CD4-positive, alpha-beta T cell treated with Interleukin-4 for 1 hour (primary cell): ENCODE results near the gene MLST8.

Experiments
- DNase-seq, 2 donors: peaks; one replicate each; pipeline ENCODE4 v3.0.0-alpha.2; 2020 to 2022

Gene MLST8

GRCh38 chr16:2173366-2173765 lies 31.9 kb upstream of the MLST8 start:
- DNase-seq: no peak

GRCh38 chr16:2173916-2174315 lies 31.3 kb upstream of the MLST8 start:
- DNase-seq: no peak

DNA sequence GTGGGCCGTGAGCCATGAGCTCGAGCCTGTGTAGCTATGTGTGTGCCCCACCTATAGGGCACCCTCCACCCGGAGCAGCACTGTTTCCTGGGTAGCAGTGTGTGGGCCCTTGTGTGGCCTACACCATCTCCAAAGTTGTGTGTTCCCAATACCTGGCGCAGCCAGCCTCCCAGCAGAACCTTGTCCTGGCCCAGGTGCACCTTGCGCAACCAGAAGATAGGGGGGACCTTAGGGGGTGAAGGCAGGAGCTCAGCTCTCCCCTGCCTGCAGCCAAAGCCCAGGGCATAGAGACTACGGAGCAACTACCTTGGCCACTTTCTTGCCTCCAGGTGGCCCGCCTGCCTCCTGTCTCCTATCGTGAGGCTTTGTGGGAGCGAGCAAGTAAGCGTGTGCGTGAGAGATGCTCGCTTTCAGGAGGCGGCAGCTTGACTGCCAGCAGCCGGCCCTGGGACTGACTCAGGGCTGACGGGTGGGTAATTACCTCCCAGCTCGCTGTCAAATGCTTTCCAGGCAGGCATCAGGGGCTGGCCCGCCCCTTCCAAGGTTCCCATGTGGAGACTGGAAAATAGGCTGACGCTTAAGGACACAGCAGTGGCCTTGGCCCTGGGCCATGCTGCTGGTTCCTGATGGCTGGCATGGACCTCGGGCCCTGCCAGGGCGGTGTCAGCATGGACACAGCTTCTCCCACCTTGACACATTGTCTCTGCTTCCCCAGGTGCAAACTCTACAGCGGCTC lies 30.7 kb upstream of the MLST8 start:
- no peak for DNase-seq

- DNase-seq: no peak
Measured at GRCh38 chr16:2175454-2175853, 29.8 kb upstream of the MLST8 start.

DNA sequence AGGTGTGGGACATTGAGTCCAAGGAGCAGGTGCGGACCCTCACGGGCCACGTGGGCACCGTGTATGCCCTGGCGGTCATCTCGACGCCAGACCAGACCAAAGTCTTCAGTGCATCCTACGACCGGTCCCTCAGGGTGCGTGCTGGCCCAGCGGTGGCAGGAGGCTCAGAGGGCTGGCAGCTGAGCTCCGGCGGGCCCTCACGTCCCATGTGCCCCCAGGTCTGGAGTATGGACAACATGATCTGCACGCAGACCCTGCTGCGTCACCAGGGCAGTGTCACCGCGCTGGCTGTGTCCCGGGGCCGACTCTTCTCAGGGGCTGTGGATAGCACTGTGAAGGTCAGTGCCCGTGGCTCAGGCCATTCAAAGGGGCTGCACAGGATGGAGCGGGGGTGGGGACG lies 29.2 kb upstream of the MLST8 start:
- no peak for DNase-seq

DNA sequence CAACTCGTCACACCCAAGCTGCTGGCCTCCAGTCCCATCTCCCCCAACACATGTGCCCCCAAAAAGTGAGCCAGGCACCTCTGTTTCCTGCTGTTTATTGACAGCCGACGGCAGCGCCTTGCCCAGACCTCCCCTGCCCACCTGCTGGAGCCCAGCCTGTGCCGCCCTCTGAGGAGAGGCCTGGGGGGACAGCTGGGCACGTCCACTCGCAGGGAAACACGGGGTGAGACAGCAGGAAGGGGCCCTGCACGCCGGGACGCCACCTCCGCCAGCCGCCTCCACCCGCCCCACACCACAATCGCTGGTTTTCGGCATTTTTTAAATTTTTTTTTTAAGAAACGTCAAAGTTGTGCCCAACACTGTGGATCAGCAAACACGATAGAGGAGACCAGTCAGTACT lies 28.2 kb upstream of the MLST8 start:
- no peak for DNase-seq

DNA sequence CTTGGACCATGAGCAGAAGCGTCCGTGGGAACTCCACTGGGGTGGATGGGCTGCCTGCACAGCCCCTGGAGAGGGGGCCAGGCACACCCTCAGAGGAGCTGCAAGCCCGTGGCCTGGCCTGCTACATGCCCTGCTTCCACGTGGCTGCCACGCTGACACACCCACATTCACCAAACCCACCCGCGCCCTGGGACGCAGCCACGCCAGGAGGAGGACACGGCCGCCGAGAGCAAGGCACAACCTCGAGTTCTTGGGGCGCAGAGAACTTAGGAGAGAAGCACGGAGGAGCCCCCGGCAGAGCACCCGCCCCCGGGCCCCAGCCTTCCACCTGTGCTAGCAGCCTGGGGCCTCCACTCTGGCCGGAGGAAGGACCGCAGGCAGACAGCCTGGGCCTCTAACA lies 27.7 kb upstream of the MLST8 start:
- no peak for DNase-seq

DNA sequence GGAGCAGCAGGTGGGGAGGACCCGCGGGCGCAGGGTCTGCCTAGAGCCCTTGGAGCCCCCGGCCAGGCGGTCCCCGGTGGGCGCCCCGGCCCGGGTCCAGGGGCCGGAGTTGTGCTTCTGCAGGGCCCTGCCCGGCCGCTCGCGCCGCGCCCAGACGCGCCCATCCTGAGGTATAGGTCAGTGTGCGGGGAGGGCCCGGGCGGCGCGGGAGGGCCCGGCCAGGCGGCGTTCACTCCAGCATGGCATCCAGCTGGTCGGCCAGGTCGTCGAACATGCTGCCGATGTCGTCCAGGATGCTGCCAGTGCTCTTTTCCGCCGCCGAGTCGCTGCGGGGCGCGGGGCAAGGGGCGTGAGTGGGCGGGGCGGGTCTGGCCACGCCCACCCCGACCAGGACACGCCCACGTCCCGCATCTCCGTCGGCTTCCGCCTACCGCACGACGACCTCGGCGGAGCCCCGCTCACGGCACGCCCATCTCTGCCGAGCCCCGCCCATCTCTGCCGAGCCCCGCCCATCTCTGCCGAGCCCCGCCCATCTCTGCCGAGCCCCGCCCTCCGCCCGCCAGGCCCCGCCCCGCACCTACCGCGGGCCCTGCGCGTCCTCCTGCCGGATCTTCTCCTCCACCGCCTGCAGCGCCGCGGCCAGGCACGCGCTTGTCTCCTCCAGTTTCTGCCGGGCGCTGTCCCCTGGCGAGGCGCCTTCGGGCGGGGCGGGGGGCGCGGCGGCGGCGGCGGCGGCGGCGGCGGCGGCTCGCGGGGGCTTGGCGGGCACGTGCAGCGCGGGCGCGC lies 26.7 kb upstream of the MLST8 start:
- peak; percentile 31 to 51 for DNase-seq

DNA sequence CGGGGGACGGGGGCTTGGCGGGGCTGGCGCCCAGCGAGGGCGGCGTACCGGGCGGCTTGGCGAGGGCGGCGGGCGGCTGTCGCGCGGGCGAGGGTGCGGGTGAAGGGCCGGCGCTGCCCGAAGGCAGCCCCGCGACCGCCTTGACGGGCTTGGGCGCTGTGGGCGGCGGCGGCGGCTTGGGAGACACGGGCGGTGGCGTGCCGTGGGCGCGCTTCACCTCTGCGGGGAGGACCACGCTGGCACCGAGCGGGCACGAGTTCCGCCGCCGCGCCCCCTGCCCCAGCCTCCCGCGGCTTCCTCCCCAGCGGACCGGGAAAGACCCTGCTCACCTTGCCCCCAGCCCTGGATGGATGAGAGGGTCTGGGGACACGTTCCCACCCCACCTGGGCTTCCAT lies 26.1 kb upstream of the MLST8 start:
- DNase-seq: no peak

DNA sequence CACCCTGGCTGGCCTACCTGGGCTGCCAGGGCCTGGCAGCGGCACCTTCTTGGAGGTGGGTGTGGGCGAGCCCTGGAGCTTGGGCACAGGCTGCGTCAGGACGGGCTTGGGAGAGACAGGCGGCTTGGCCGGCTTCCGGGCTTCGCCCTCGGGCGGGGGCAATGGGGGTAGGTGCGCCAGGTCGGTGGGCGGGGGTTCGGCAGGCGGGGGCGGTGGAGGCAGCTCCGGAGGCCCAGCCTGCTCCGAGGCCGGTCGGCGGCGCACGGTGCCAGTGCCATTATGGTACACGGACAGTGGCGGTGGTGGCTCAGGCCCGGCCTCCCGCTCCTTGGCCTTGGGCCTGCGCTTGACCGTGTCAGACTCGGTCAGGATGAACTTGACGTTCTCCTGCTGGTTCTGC lies 25.7 kb upstream of the MLST8 start:
- no peak for DNase-seq

GRCh38 chr16:2180461-2180860 lies 24.8 kb upstream of the MLST8 start:
- no peak for DNase-seq

GRCh38 chr16:2180962-2181923 lies 24.0 kb upstream of the MLST8 start:
- no peak for DNase-seq

DNA sequence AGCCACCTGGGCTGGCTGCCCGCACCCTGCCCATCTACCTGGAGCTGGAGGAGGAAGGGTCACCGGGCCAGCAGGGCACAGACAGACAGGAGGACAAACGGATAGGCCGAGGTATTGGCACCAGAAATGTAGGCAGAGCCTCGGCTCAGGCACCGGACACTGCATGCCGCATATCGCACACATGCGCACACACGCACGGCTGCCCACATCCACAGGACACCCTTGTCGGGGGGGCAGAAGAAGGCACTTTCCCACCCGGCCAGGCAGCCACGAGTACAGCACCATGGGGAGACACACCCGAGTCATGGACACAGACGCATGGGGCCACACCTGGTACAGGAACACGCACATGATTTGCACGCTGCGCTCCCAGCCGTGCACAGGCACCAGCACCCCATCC lies 23.3 kb upstream of the MLST8 start:
- DNase-seq: no peak

- DNase-seq: no peak
Measured at GRCh38 chr16:2183671-2184070, 21.6 kb upstream of the MLST8 start.

GRCh38 chr16:2184346-2184745 lies 20.9 kb upstream of the MLST8 start:
- no peak for DNase-seq

DNA sequence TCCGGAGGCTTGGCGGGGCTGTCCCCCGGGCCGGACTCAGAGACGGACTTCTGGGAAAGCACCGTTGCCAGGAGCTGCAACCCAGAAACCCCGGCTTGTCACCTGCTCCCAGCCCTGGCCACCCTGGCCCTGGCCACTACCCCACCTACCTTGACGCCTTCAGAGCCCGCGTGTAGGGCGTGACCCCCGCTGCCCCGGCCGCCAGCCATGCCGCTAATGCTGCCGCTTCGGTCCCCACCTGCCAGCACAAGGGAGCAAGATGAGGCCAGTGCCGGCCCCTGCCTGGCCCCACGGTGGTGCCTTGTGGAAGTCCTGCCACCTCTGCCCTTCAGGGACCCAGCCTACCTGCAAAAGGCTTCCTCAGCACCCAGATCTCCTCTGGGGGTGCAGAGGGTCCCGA lies 20.3 kb upstream of the MLST8 start:
- DNase-seq: no peak

DNA sequence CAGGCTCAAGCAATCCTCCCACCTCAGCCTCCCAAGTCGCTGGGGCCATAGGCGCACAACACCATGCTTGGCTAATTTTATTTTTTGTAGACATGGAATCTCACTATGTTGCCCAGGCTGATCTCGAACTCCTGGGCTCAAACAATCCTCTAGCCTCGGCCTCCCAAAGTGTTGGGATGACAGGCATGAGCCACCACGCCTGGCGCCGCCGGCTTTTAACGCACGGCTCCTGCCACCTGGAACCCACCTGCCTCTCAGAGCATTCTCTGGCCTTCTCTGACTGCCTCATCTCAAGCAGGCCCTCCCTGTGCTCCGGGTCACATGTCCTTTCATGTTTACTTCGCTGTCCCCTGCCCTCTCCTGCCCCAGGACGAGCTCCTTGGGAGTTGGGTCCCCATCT lies 19.2 kb upstream of the MLST8 start:
- no peak for DNase-seq

- no peak for DNase-seq
Measured at GRCh38 chr16:2186505-2186904, 18.7 kb upstream of the MLST8 start.

- no peak for DNase-seq
Measured at GRCh38 chr16:2187212-2187611, 18.0 kb upstream of the MLST8 start.

- DNase-seq: no peak
Measured at GRCh38 chr16:2188395-2188794, 16.9 kb upstream of the MLST8 start.

- no peak for DNase-seq
Measured at GRCh38 chr16:2189252-2189893, 15.9 kb upstream of the MLST8 start.

DNA sequence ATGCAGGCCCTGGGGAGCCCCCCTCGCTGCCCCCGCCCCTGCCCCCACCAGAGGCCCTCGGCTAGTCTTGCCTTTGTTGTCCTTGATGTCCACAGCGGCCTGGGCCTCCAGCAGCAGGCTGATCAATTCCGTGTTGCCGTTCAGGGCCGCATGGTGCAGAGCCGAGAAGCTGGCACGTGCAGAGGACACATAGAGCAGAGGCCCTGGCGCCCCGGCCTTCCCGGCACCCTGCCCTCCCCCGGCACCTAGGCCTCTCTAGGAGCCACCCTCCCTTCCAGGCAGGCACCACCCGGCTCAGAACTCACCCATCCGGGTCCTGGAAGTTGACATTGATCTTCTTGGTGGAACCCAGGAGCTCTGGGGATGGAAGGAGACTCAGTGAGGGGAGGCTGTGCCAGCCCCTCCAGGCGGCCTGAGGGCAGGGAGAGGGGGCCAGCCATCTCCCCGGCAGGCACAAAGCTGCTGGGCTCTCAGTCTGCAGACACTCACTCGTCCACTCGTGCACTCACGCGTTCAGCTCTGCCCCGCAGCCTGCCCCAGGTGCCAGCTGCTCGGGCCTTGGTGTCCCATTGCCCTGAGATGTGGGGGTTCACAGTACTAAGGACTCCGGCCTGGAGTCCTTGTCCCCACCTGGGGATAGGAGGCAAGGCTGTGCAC lies 15.1 kb upstream of the MLST8 start:
- no peak for DNase-seq
